IMR-90 (cell line): ENCODE data around the gene DAPK1. TPM values are rescaled to one million over a fixed set of nuclear protein-coding genes. Genes with fewer than 3 reads are reported as not detected.

Experiments
- ATAC-seq: fragments of 200-7000 bp; cut with Tn5 transposase; 2 replicates; pipeline ENCODE4 v1.9.1; 2020; ENCODE audit warnings: low read depth, mild to moderate bottlenecking, moderate library complexity
- BruUV-seq: library from RNA; stranded (reverse); fragments of 400-500 nt; replicated peaks from 2 replicates; lab custom pipeline; 2021; lab: Mats Ljungman, UMichigan
- CTCF ChIA-PET: fragments of 300-600 bp; formaldehyde crosslinking; extraction: SDS; loops from one replicate; lab custom pipeline; 2021; ENCODE audit warnings: antibody characterized with exemption; lab: Yijun Ruan, JAX
- POLR2A ChIA-PET: fragments of 300-600 bp; sonication (Branson Sonifier 250); formaldehyde crosslinking; loops from one replicate; lab custom pipeline; 2022; ENCODE audit warnings: antibody characterized with exemption; ENCODE audit not compliant: unreplicated experiment; lab: Charles Lee
- DNase-seq: peaks from one replicate; pipeline ENCODE4 v3.0.0; 2013
- H2AFZ ChIP-seq: replicated peaks from 2 replicates; pipeline ENCODE3; 2013; ENCODE audit warnings: low read length, mild to moderate bottlenecking; ENCODE audit not compliant: poor library complexity
- H2AK5ac ChIP-seq: 2 replicates; pipeline ENCODE4 v1.6.1; 2013; ENCODE audit warnings: low read depth, low read length, inconsistent platforms
- H2AK9ac ChIP-seq: replicated peaks from 2 replicates; pipeline ENCODE3; 2013; ENCODE audit warnings: mild to moderate bottlenecking, low read depth, low read length, moderate library complexity; ENCODE audit not compliant: poor library complexity
- H2BK120ac ChIP-seq: 2 replicates; pipeline ENCODE4 v1.6.1; 2013; ENCODE audit warnings: low read depth, low read length, inconsistent platforms
- H2BK15ac ChIP-seq: 3 replicates; pipeline ENCODE4 v1.6.1; 2013; ENCODE audit warnings: low read depth, low read length, inconsistent platforms
- H2BK20ac ChIP-seq: 2 replicates; pipeline ENCODE4 v1.6.1; 2013; ENCODE audit warnings: low read depth, mild to moderate bottlenecking, inconsistent platforms, low read length, moderate library complexity
- H2BK5ac ChIP-seq: 2 replicates; pipeline ENCODE4 v1.6.1; 2013; ENCODE audit warnings: mild to moderate bottlenecking, low read depth, low read length, inconsistent platforms; ENCODE audit not compliant: poor library complexity, severe bottlenecking
- H3K14ac ChIP-seq: replicated peaks from 2 replicates; pipeline ENCODE4 v1.6.1; 2013; ENCODE audit warnings: low read depth, low read length, inconsistent platforms
- H3K18ac ChIP-seq: 2 replicates; pipeline ENCODE4 v1.6.1; 2013; ENCODE audit warnings: low read depth, low read length, control low read depth
- H3K23ac ChIP-seq: 2 replicates; pipeline ENCODE4 v1.6.1; 2013; ENCODE audit warnings: low read depth, low read length, inconsistent platforms
- H3K27ac ChIP-seq: 2 replicates; pipeline ENCODE4 v1.5.1; 2013; ENCODE audit warnings: mild to moderate bottlenecking, control low read depth, low read length; ENCODE audit not compliant: insufficient read depth
- H3K27me3 ChIP-seq: 2 replicates; pipeline ENCODE4 v1.6.1; 2013; ENCODE audit warnings: low read length; ENCODE audit not compliant: control insufficient read depth, insufficient read depth
- H3K36me3 ChIP-seq: 2 replicates; pipeline ENCODE4 v1.6.1; 2013; ENCODE audit warnings: low read length, mixed read lengths; ENCODE audit not compliant: control insufficient read depth, insufficient read depth
- H3K4ac ChIP-seq: 2 replicates; pipeline ENCODE4 v1.6.1; 2013; ENCODE audit warnings: low read depth, low read length, inconsistent platforms
- H3K4me1 ChIP-seq: 2 replicates; pipeline ENCODE4 v1.6.1; 2013; ENCODE audit warnings: low read length, mixed read lengths; ENCODE audit not compliant: control insufficient read depth, insufficient read depth
- H3K4me2 ChIP-seq: 2 replicates; pipeline ENCODE4 v1.6.1; 2013; ENCODE audit warnings: low read depth, mild to moderate bottlenecking, control low read depth, low read length, moderate library complexity
- H3K4me3 ChIP-seq: 2 replicates; pipeline ENCODE4 v1.5.1; 2013; ENCODE audit warnings: low read depth, mild to moderate bottlenecking, control low read depth, low read length, moderate library complexity; ENCODE audit not compliant: insufficient read depth
- H3K56ac ChIP-seq: 2 replicates; pipeline ENCODE4 v1.6.1; 2013; ENCODE audit warnings: low read length, inconsistent platforms; ENCODE audit not compliant: insufficient read depth; ENCODE audit errors: extremely low read depth
- H3K79me1 ChIP-seq, 2 experiments: 2 replicates each; pipeline ENCODE4 v1.6.1; 2013; ENCODE audit warnings: low read length in 2 of 2, inconsistent platforms in 1 of 2, low read depth in 1 of 2
- H3K9ac ChIP-seq: 2 replicates; pipeline ENCODE4 v1.6.1; 2013; ENCODE audit warnings: low read depth, low read length, control low read depth
- H3K9me1 ChIP-seq: 2 replicates; pipeline ENCODE4 v1.6.1; 2013; ENCODE audit warnings: low read length, inconsistent platforms; ENCODE audit not compliant: insufficient read depth
- H3K9me3 ChIP-seq: 2 replicates; pipeline ENCODE4 v1.6.1; 2013; ENCODE audit warnings: low read length; ENCODE audit not compliant: control insufficient read depth, insufficient read depth
- H4K20me1 ChIP-seq: 2 replicates; pipeline ENCODE4 v1.6.1; 2013; ENCODE audit warnings: low read length, inconsistent platforms; ENCODE audit not compliant: insufficient read depth
- H4K5ac ChIP-seq: 2 replicates; pipeline ENCODE4 v1.6.1; 2013; ENCODE audit warnings: mild to moderate bottlenecking, low read depth, low read length, control low read depth
- H4K8ac ChIP-seq, 2 experiments: 2 replicates each; pipeline ENCODE4 v1.6.1; 2013; ENCODE audit warnings: low read depth in 2 of 2, low read length in 2 of 2, control low read depth in 1 of 2, inconsistent platforms in 1 of 2
- H4K91ac ChIP-seq: 2 replicates; pipeline ENCODE4 v1.6.1; 2013; ENCODE audit warnings: low read depth, low read length, inconsistent platforms; ENCODE audit not compliant: insufficient read depth
- BHLHE40 ChIP-seq: fragments of 150-350 bp; IDR thresholded peaks from 2 replicates; pipeline ENCODE4 v1.6.1; 2016; ENCODE audit warnings: mild to moderate bottlenecking, low read depth, low read length
- CEBPB ChIP-seq: IDR thresholded peaks from 2 replicates; pipeline ENCODE4 v1.6.1; 2012; ENCODE audit warnings: low read depth, low read length, improper control_type of control experiment
- CHD1 ChIP-seq: IDR thresholded peaks from 2 replicates; pipeline ENCODE4 v1.6.1; 2012; ENCODE audit warnings: low read depth, low read length, improper control_type of control experiment
- FOS ChIP-seq: fragments of 150-350 bp; IDR thresholded peaks from 2 replicates; pipeline ENCODE4 v1.6.1; 2016; ENCODE audit warnings: low read depth, low read length
- MAZ ChIP-seq: IDR thresholded peaks from 2 replicates; pipeline ENCODE4 v1.6.1; 2012; ENCODE audit warnings: low read depth, mild to moderate bottlenecking, low read length, improper control_type of control experiment, moderate library complexity, borderline replicate concordance
- MXI1 ChIP-seq: IDR thresholded peaks from 2 replicates; pipeline ENCODE4 v1.6.1; 2012; ENCODE audit warnings: low read depth, mild to moderate bottlenecking, low read length, moderate library complexity, borderline replicate concordance
- NFE2L2 ChIP-seq: fragments of 150-350 bp; IDR thresholded peaks from 2 replicates; pipeline ENCODE4 v1.6.1; 2016; ENCODE audit warnings: low read depth, mild to moderate bottlenecking, low read length
- POLR2A ChIP-seq: IDR thresholded peaks from 2 replicates; pipeline ENCODE4 v1.6.1; 2012; ENCODE audit warnings: mild to moderate bottlenecking, low read depth, low read length
- RAD21 ChIP-seq: IDR thresholded peaks from 2 replicates; pipeline ENCODE4 v1.6.1; 2012; ENCODE audit warnings: low read length, improper control_type of control experiment
- RCOR1 ChIP-seq: IDR thresholded peaks from 2 replicates; pipeline ENCODE4 v1.6.1; 2012; ENCODE audit warnings: mild to moderate bottlenecking, low read length, improper control_type of control experiment; ENCODE audit not compliant: insufficient replicate concordance
- RFX5 ChIP-seq: IDR thresholded peaks from 2 replicates; pipeline ENCODE4 v1.8.0; 2012; ENCODE audit warnings: low read depth, mild to moderate bottlenecking, low read length, moderate library complexity
- SMC3 ChIP-seq: fragments of 150-350 bp; IDR thresholded peaks from 2 replicates; pipeline ENCODE4 v1.6.1; 2016; ENCODE audit warnings: low read depth, mild to moderate bottlenecking, antibody characterized with exemption, low read length, moderate library complexity
- WGBS, 2 experiments: methylation state at CpG; one replicate each; pipeline versions ENCODE4 v1.1.5 to v1.1.7; 2013; ENCODE audit warnings: missing lambda C conversion rate in 2 of 2; ENCODE audit not compliant: insufficient read length in 1 of 2; ENCODE audit errors: extremely low coverage in 2 of 2; 5-methylcytosine and 5-hydroxymethylcytosine counted together
- dilution Hi-C: fragments of 300-500 bp; cut with HindIII; formaldehyde crosslinking; loops from one replicate; pipeline ENCODE4 v1.14.3; 2018; ENCODE audit warnings: low sequenced_read_pairs; ENCODE audit not compliant: unreplicated experiment
- in situ Hi-C: fragments of 300-500 bp; cut with MboI; formaldehyde crosslinking; loops from 3 replicates; pipeline ENCODE4 v1.14.3; 2019; ENCODE audit warnings: low sequenced_read_pairs, inconsistent platforms, mixed read lengths
- intact Hi-C: fragments of 100-400 bp; cut with micrococcal nuclease; formaldehyde crosslinking; loops from 2 replicates; pipeline ENCODE4 v1.10.0; 2022
- polyA plus RNA-seq, 3 experiments: library from polyadenylated mRNA; depleted of rRNA; stranded (reverse); fragments of >200 nt; gene quantifications; 2 replicates each; pipeline ENCODE4 v1.2.3, GENCODE V29; 2012; ENCODE audit warnings: low replicate concordance in 1 of 3
- total RNA-seq: library from RNA; depleted of rRNA; stranded (reverse); fragments of >200 nt; gene quantifications from 2 replicates; pipeline ENCODE4 v1.2.3, GENCODE V29; 2012
- TF ChIP-seq, protein P1 (sequence below): conservative IDR thresholded peaks from 2 replicates; pipeline ENCODE4 v1.5.1; 2012; ENCODE audit warnings: mild to moderate bottlenecking, low read depth, low read length, improper control_type of control experiment
- TF ChIP-seq, protein P2 (sequence below): fragments of 150-350 bp; IDR thresholded peaks from 2 replicates; pipeline ENCODE4 v1.6.1; 2017; ENCODE audit warnings: mild to moderate bottlenecking, antibody characterized with exemption, low read length, low read depth
- TF ChIP-seq, protein P3 (sequence below): fragments of 150-350 bp; IDR thresholded peaks from 2 replicates; pipeline ENCODE4 v1.6.1; 2016; ENCODE audit warnings: low read depth, mild to moderate bottlenecking, low read length, moderate library complexity, borderline replicate concordance

Gene DAPK1
- total and polyA plus RNA-seq, 2 of the 4 experiments (the other 2 are of a cell fraction), result under 0.01 to 0.03 TPM

DNA sequence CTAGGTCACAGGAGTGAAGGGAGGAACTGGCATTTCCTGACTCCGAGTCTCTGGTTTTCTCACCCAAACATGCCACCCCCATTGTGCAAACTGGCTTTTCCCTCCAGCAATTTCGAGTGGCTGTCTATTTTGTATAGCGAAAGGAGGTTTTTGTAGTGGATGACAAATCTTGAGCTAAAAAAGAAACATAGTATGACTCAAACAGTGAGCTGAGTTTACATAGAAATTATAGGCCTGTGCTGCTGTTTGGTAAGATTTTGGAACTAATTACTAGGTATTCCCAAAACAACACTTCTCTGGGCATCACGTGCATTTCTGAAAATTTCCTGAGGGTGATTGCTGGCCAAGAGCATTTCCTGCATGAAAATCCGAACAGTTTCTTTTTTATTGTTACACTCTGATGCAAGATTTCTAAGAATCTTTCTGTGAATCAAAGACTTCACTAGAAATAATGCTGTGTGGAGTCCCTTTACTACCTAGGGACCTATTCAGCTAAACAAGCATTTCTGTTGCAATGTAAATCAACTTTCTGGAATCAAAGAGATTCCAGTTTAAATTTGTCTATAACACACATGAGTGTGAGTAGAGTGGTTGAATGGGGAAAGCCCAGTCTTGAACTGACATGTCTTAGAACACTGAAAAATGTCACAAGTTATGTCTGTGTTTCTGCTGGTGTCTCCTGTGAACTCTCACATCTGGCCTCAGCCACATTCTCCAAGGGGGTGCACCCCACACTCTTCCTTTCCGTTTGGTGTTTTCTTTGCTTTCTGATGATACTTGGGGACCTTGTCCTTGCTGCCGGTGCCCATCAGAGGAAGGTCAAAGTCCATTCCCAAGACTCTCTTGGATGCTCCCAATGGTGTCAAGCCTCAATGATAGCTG lies 33.3 kb upstream of the DAPK1 start:
- no peak overlapping the region for H2BK5ac ChIP-seq
- no CpG with 5 or more reads among the region's 7 CpGs for WGBS, 2 experiments
- H4K20me1 ChIP-seq, result no peaks in the 10 kb centered on the region
- no peak overlapping the region for H3K4me3 ChIP-seq
- no peaks in the 10 kb centered on the region for H3K36me3 ChIP-seq
- no peak overlapping the region for H3K56ac ChIP-seq
- H2AK5ac ChIP-seq, result no peak overlapping the region
- H3K9ac ChIP-seq, result no peak overlapping the region
- no peak overlapping the region for H2BK15ac ChIP-seq
- dilution Hi-C loops (no loop called here), in situ Hi-C loops (no loop called here), intact Hi-C loops (no loop called here)
- no peak overlapping the region for H3K14ac ChIP-seq
- ATAC-seq (no peak), DNase-seq (no peak)
- no peak overlapping the region for H2BK120ac ChIP-seq
- no peak overlapping the region for H4K8ac ChIP-seq
- ChIA-PET POLR2A (no interaction called here), CTCF (no interaction called here)
- no peak overlapping the region for H4K91ac ChIP-seq
- H3K4me2 ChIP-seq, result no peak overlapping the region
- H3K9me3 ChIP-seq, result no peaks in the 10 kb centered on the region
- no TSS peak for BruUV-seq
- H2BK20ac ChIP-seq, result no peak overlapping the region
- no peaks in the 10 kb centered on the region; the same call in 1 of the 2 replicates for H3K4me1 ChIP-seq
- H2AFZ ChIP-seq, result no peak overlapping the region
- H3K9me1 ChIP-seq, result no peaks in the 10 kb centered on the region
- no peaks in the 10 kb centered on the region for H3K27me3 ChIP-seq
- no peak overlapping the region for H2AK9ac ChIP-seq
- H3K27ac ChIP-seq, result no peak overlapping the region
- no peak overlapping the region for H3K23ac ChIP-seq
- H3K4ac ChIP-seq, result no peak overlapping the region
- no peak overlapping the region for H3K18ac ChIP-seq
- H4K5ac ChIP-seq, result no peak overlapping the region
- H3K79me1 ChIP-seq, result no peaks in the 10 kb centered on the region
- no peak for TF ChIP-seq MXI1
- no peak for TF ChIP-seq CEBPB
- no peak for TF ChIP-seq POLR2A
- TF ChIP-seq MAZ, result no peak
- TF ChIP-seq, protein P1, sequence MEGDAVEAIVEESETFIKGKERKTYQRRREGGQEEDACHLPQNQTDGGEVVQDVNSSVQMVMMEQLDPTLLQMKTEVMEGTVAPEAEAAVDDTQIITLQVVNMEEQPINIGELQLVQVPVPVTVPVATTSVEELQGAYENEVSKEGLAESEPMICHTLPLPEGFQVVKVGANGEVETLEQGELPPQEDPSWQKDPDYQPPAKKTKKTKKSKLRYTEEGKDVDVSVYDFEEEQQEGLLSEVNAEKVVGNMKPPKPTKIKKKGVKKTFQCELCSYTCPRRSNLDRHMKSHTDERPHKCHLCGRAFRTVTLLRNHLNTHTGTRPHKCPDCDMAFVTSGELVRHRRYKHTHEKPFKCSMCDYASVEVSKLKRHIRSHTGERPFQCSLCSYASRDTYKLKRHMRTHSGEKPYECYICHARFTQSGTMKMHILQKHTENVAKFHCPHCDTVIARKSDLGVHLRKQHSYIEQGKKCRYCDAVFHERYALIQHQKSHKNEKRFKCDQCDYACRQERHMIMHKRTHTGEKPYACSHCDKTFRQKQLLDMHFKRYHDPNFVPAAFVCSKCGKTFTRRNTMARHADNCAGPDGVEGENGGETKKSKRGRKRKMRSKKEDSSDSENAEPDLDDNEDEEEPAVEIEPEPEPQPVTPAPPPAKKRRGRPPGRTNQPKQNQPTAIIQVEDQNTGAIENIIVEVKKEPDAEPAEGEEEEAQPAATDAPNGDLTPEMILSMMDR, result no peak
- no peak for TF ChIP-seq FOS
- TF ChIP-seq RFX5, result no peak
- no peak for TF ChIP-seq CHD1
- no peak for TF ChIP-seq SMC3
- TF ChIP-seq BHLHE40, result no peak
- no peak for TF ChIP-seq NFE2L2
- no peak for TF ChIP-seq RCOR1
- no peak for TF ChIP-seq RAD21
- TF ChIP-seq, protein P2, sequence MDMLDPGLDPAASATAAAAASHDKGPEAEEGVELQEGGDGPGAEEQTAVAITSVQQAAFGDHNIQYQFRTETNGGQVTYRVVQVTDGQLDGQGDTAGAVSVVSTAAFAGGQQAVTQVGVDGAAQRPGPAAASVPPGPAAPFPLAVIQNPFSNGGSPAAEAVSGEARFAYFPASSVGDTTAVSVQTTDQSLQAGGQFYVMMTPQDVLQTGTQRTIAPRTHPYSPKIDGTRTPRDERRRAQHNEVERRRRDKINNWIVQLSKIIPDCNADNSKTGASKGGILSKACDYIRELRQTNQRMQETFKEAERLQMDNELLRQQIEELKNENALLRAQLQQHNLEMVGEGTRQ, result no peak
- TF ChIP-seq, protein P3, sequence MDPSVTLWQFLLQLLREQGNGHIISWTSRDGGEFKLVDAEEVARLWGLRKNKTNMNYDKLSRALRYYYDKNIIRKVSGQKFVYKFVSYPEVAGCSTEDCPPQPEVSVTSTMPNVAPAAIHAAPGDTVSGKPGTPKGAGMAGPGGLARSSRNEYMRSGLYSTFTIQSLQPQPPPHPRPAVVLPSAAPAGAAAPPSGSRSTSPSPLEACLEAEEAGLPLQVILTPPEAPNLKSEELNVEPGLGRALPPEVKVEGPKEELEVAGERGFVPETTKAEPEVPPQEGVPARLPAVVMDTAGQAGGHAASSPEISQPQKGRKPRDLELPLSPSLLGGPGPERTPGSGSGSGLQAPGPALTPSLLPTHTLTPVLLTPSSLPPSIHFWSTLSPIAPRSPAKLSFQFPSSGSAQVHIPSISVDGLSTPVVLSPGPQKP, result no peak
